DMS 273 treated with DMSO at 0.1 percent for 48 hours (cell line): ENCODE measurements around the gene NSUN2.

Experiments
- DNase-seq: peaks from one replicate; lab custom pipeline; 2025; lab: John Stamatoyannopoulos, UW

Gene NSUN2

DNA sequence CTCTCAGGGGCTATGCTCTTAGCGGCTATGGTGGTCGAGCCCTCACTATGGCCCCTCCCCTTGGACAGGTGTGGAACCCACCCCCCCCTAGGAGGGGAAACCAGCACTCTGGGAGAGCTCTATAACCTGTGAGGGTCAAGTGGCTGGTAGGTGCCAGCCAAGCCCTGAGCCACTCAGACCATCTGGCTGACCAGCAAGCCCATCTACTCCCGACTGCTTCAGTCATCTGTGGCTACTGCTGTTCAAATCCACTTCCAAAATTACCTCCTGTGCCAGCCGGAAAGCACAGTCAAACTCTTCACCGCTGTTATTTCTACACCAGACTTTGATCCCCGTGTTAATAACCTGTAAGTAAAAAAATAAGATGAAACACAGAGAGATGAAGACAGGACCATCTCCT is 28.5 kb downstream of the NSUN2 start:
- DNase-seq, result no peak

DNA sequence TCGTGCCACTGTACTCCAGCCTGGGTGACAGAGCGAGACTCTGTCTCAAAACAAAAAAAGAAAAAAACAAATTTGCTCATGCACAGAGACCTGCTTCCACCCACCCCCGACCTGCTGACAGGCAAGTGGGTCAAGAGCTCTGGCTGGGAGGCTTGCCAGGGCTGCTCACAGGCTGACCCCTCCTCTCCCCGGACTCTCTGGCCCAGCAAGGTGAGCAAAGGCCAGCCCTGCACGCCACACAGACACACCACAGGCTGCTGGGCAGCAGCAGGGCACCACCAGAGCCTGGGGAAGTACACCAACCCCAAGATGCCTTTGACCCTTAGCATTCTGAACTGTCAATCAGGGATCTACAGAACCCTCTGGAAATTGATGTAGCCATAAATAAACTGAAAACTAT is 29.2 kb downstream of the NSUN2 start:
- DNase-seq, result no peak

DNA sequence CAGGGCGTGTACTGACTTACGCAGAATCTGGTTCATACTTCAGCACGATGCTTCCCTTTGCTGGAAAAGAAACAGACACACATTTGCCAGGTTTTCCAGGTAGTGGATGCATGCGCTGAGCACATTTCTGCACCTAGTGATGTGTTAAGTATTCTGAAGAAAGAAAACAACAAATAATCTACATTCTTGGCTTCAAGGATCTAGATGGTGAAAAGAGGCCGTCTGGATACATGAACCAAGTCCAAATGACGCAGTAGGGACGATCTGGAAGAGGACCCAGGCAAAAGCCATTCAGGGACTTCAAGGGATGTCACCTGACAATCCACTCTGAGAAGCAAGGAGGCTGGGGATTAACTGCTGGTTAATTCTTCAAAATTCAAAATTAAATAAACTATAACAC is 30.4 kb downstream of the NSUN2 start:
- no peak for DNase-seq

DNA sequence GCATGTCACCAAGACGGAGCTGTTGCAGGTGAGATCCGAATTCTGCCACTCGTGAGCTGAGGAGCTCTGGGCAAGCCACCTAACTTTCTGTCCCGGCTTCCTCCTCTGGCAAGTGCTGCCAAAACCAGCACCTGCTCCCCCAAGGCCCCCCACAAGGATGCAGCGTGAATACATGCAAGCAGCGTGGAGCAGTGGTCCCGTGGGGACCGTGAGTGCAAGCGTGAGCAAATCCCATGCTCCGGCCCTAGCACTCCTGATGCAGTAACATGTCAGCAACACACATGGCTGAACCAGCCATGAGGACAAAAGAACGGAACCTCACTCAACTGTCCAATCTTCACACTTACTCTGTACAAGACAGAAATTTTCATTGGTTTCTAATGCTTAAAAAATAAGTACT is 31.0 kb downstream of the NSUN2 start:
- DNase-seq, result no peak

DNA sequence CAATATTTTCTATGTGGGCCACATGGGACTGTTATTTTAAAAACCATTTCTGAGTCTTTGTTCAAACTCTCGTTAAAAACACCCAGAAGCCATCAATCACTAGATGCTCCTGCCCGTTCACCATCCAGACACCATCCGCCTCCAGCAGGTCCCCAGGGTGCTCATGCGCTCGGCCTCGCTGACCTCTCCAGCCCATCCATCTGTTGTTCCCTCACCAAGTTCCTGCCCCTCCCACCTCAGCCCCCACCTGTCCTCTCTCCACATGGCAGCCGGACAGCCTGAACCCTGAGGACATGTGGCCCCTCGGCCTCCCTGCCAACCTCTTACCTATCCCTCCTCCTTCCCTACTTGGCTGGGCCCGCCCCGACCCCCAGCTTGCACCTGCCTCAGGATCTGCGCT is 31.6 kb downstream of the NSUN2 start:
- DNase-seq, result no peak

DNA sequence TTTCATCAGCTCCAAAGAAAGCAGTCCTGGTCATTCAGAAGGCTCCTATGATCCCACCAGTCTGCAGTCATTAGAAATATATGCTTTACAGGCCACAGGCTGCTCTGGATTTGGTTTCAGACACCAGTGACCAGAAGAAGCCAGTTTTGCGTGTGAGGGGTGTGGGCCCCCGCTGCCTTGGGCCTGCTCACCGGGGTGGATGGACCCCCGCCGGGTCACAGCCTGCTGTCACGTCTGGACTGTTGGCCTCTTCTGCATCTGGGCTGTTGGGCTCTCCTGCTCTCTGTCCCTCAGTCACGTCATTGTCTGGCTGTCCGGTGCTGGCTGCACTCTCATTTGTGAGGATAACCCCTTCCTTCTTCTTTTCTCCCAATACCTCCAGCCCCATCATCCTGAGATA is 33.1 kb downstream of the NSUN2 start:
- DNase-seq, result no peak

DNA sequence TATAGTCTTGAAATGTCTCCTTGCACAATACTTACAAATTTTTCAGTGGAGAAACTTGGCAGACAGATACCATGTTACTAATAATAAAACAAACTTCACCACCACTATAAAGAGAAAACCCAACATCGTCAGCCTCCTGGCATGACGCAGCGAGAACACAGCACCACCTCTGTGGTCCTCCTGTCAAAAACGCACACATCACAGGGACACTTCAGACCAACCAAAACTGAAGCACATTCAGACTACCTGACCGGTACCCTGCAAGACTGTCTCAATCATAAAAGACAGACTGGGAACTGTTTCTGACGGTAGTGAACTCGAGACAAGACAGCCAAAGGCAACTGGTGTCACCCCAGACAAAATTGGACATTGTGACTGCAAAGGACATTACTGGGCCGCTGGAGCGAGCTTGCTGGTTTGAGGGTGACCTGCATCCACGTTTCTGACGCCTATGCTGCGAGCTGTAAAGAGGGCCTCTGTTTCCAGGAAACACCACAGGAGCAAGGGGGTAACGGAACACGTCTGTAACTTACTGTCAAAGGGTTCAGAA is 34.4 kb downstream of the NSUN2 start:
- DNase-seq, result no peak

DNA sequence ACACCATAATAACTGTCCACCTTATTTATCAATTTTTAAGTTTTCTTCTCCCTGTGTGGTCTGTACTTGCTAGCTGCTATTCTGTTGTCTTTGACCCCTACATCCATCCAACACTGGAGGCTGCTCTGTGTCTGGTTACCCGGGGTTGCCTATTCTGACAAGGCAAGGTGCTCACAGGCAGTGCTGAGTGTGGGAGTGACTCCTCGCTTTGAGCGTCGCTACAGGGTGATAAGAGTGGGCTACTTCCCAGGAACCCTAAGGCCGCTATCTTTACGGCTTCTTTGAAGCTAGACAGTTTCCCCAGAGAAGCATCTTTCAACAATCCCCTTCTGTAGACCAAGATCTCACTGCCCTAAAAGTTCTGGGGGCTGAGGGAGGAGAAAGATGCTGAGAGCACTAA is 35.3 kb downstream of the NSUN2 start:
- no peak for DNase-seq

DNA sequence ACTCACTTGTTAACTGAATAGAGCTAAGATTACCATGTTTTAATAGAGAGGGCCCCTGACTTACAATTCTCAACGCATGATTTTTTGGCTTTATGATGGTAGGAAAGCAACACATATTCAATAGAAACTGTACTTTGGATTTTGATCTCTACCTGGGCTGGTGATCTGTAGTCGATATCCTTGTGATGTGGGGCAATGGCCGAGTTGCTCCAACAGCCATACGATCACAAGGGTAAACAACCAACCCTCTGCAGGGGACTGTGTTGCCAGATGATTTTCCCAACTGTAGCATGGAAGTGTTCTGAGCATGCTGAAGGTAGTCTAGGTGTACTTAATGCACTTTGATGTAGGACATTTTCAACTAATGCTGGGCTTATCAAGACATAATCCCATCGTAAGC is 36.5 kb downstream of the NSUN2 start:
- no peak for DNase-seq

DNA sequence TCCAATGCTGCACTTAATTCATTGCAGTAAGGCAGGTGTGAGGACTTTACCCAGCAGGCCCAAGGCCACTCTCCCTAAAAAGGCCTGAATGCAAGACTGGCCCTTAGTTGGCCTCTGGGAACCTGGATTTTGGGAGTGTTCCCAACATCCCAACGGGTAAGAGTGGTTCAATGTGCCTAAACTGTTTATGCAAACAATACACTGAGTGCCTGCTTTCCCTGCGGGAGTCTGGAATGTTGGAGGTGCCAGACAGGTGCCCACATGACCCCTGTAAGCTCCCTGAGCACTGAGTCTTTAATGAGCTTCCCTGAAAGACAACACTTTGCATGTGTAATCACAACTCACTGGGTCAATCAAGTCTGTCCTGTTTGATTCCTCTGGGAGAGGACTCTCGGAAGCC is 37.4 kb downstream of the NSUN2 start:
- no peak for DNase-seq

DNA sequence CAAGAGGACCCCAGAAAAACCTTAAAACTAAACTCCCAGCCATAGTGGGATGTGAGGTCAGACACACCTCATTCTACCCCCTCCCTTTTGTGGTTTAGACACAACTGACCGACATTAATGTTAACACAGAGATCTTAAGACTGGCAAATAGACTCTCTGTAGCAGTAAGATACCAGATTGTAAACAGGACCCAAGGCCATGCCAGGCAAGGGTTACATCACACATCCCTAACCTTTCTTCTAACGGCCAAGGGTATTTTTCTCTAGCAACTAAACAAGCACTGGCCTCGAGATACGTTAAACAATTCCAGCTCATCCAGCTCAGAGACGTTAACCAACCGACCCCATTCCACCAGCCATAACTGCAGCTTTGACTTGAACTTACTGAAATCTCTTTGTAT is 38.8 kb downstream of the NSUN2 start:
- no peak for DNase-seq

DNA sequence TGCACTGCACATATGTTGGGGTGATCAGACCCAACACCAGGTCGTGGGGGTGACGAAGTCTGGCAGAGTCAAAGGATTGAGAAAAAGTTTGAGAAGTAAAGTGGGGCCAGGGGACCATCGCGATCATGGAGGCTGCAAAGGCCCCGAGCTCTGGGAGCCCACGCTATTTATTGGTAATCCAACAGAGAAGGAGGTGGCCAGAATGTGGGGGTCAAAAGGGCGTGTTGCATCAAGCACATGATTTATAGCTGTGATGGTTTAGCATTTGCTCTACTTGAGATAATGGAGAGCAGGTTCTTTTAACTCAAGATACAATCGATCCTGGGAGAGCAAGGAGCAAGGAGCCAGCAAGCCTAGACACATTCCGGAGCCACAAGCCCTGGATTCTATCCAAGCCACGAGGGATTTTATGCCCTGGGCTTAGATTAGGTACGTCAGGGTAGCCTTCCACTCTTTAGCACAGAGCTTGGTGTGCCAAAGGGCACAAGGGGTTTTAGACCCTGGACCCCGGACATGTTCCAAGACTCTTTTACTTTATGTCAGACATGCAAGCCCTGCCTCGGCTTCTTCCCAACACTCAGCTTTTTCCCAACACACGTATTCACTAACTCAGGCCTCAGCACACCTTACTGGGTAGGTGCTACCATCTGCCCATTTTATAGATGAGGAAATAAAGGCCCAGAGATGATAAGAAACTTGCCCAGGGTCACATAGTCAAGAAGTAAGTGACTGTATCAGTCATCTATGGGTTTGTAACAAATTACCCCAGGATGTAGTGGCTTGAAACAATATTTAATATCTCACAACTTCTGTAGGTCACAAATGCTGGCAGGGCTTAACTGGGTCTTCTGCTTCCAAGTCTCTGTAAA is 39.5 kb downstream of the NSUN2 start:
- DNase-seq, result no peak

DNA sequence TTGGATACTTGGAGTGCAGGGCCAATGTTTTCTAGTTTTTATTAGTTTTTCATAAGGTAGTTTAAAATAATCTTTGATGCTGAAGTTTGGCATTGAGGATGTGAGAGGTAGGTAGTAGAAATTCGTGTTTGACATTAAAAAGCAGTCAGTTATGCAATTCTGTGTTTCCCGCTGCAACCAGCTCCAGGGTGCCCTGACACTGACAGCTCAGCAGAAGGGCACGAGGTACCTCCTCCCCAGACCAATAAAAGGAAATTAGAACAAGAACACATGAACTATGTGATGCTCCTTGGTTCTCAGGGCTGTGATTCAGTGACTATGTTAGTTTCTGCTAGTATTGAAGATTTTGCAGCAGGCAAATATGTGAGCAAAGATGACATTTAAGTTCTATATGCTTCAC is 40.2 kb downstream of the NSUN2 start:
- no peak for DNase-seq

DNA sequence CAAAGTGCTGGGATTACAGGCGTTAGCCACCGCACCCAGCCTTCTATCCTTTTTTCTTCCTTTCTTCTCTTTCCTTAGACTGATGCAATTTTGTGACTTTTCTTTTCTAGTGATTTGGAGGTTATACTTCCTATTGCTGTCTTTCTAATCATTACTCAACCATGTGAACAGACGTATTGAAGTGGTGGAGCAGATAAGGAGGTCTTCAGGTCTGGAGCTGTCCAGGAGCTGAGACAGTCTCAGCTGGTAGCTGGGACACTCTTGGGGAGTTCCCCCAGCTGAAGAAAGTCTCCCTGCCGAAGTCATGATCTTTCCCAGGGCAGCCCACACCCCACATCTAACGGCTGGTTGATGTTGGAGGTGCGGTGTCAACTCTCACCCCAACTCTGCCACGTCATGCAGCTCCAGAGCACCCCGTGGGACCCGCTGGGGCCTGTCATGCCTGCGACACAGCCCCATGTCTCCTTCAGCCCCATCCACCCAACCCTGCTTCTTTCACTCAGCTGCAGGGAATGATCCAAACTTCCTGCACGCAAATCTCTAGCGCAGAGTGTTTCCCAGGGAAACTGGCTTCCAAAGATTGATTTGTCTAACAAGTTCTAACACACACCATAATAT is 41.1 kb downstream of the NSUN2 start:
- no peak for DNase-seq

DNA sequence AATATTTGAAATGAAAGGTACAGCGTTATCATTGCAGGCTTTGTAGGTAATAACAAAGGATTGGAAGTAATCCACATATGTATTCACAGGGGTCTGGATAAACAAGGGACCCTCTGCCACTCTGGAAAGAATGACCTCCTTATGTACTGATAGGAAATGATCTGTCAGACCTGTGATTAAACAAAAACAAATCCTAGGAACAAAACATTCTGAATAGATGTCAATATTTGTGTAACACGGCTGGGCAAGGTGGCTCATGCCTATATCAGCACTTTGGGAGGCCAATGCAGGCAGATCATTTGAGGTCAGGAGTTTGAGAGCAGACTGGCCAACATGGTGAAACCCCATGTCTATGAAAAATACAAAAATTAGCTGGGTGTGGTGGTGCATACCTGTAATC is 42.3 kb downstream of the NSUN2 start:
- DNase-seq, result no peak

DNA sequence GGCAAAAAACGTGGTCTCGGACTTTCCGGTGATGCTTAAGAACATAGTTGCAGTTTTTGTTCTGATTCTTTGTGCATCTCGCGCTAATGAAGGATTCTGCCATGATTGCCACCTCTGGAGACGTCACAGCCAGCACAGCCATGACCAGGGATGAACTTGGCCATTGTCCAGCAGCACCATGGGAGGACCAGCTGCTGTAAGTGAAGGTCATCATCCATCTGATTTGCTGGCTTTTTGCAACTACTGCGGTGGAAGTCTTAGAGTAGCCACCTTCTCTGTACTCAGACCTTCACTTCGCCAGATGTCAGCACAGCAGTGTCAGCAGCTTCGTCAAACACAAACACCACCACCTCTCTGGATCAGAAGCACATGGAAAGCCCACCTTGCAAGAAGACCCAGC is 45.7 kb downstream of the NSUN2 start:
- DNase-seq, result no peak

DNA sequence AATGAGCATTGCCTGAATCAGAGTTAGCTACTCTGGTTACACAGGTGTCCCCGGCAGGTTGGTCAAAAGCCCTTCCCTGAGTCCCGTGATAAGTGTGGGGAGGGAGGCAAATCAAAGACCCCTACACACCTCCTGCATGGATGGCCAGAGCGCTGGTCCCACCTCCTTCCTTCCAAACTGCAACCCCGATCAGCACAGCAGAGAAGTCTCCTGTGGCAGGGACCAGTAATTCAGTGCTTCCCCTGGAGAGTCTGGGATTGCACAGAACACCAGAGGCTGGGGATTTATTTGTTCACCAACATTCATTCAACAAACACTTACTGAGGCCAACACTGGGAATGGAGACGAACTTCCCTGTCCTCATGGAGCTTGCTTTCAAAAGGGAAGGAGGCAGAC is 46.2 kb downstream of the NSUN2 start:
- DNase-seq, result no peak

DNA sequence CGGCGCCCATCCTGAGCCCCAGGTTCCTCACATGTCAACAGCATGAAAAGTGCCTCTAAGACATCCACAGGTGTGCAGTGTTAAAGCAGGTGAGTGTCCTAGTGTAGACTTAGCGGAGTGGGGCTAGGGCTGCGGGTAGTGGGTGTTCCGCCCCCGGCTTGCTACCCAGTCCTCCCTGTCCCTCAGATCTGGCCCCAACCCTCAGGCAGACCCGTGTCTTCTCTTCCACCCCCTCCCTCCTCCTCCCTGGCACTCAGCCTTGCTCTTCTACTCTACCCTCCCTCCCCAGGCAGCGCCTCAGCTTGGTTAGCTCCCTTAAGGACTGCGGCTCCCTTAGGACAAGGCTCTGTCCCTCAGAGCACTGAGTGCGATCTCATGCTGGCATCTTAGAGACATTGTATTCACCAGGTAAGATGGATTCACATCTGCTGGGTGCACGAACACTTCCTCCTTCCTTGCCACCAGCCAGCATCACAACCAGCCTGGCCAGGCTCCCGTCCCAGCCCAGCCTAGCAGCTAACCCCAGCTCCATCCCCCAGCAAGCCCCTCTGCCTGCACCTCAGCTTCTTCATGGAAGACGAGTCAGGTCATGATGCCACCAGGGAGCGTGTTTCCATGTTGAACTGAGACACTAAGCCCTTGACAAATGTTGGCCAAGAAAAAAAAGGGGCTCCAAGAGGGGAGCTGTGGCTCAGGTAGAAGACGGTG is 46.8 kb downstream of the NSUN2 start:
- DNase-seq, result no peak

DNA sequence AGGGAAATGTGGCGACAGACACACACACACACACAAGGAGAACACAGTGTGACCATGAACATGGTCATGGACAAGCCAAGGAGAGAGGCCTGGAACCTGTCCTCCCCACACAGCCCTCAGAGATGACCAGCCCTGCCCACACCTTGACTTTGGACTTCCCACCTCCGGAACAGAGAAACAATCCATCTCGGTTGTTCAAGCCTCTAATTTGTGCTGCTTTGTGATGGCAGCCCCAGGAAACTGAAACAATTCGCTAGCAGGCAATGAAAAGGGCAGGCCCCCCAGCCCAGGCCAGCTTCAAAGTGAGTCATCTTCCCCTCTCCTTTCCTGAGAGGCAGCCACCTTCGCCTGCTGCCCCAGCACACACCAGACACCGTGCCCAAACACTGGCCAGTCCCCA is 47.7 kb downstream of the NSUN2 start:
- no peak for DNase-seq

DNA sequence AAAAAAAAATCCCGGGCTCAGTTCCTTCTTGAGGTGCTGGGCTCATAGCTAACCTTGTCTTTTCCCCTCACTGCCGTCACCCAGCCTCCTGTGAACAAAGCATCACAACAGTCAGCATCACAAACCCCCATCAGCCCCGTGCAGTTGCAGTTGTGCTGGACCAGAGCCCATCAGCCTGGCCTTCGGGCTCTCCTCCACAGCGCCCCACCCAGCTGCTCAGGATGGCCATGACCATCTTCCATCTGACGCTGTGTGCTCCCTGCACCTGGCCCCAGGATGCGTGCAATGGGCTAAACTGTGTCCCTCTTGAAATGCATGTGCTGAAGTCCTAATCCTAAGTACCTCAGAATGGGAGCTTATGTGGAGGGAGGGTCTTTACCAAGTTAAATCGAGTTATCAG is 48.1 kb downstream of the NSUN2 start:
- no peak for DNase-seq

DNA sequence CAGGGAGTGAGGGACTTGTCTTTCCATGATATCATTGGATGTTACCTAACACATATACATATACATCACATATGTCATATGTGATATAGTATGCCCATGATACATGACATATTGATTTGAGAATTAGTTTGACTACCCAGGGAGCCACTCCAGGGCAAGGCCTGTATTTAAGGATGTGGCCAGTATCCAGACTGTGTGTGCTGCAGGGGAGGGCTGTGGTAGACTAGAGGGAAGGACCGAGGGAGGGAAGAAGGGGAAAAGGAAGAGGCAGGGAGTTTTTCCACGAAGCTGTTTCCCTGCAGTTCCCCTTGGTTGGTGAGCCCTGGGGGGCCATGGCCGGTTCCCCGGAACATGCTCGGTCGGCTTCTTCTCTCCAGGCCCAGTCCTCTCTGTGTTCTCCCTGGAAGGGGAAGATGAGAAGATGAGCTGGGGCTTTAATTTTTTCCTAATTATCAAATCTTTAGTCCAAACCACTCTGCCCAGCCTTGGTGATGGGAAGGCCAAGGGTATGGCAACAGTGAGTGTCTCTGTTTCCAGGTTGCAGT is 48.7 kb downstream of the NSUN2 start:
- no peak for DNase-seq

DNA sequence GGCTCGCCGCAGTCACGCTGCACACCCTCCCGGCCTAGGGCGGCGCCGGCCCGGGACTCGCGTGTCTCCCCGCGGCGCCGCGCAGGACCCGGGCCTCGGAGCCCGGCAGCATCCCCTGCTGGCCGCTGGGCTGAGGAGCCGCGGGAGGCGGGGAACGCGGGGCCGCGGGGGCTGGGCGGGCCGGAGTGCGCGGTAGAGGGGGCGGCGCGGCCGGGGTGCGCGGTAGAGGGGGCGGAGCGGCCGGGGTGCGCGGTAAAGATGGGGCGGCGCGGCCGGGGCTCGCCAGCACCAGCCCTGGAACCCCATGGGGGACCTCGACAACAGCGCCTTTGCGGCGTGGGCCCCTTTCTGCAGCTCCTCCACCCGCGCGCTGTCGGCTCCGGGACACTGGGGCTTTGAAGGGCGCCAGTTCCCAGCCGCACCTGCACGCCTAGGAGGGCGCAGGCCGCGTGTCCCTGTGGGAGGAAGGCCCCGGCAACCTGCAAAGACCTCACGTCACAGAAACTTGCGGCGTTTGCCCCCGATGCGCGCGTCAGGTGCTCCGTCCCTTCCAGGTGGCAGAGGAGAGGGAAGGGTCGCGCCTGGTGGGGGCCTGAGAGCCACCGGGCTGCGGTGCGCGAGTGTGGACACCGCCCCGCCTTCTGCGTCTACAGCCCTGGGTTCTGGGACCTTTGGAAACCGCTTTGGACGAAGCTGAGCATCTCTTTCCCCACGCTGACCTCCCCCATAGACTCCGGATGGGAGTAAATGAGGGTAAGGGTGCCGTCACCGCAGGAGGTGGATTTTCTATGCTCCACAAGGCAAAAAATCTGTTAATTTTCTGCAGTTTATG is 49.6 kb downstream of the NSUN2 start:
- no peak for DNase-seq
